Upper lobe of left lung (tissue), 4 donors: Measurements from ENCODE around the gene HERC2.

Experiments
- EP300 ChIP-seq, 4 donors: sonication (generic); formaldehyde crosslinking; IDR thresholded peaks; one replicate each; pipeline ENCODE4 v1.5.1; 2017; ENCODE audit warnings: antibody characterized with exemption in 4 of 4, control low read depth in 2 of 4
- POLR2A ChIP-seq, 4 donors: fragments of 450-650 bp; IDR thresholded peaks; one replicate each; pipeline ENCODE4 v1.5.1; 2016 to 2017; ENCODE audit warnings: antibody characterized with exemption in 4 of 4, mild to moderate bottlenecking in 2 of 4
- POLR2AphosphoS5 ChIP-seq, 2 donors: sonication (generic); formaldehyde crosslinking; IDR thresholded peaks; one replicate each; pipeline ENCODE4 v1.5.1; 2017; ENCODE audit warnings: antibody characterized with exemption in 2 of 2
- TF ChIP-seq, protein P1 (sequence below), 6 experiments: fragments of 450-650 bp in 4 of 6; fragments of 200-600 bp in 2 of 6; sonication (generic) in 2 of 6; IDR thresholded peaks; one replicate each; pipeline ENCODE4 v1.5.1; 2016 to 2019; ENCODE audit warnings: antibody characterized with exemption in 6 of 6

DNA sequence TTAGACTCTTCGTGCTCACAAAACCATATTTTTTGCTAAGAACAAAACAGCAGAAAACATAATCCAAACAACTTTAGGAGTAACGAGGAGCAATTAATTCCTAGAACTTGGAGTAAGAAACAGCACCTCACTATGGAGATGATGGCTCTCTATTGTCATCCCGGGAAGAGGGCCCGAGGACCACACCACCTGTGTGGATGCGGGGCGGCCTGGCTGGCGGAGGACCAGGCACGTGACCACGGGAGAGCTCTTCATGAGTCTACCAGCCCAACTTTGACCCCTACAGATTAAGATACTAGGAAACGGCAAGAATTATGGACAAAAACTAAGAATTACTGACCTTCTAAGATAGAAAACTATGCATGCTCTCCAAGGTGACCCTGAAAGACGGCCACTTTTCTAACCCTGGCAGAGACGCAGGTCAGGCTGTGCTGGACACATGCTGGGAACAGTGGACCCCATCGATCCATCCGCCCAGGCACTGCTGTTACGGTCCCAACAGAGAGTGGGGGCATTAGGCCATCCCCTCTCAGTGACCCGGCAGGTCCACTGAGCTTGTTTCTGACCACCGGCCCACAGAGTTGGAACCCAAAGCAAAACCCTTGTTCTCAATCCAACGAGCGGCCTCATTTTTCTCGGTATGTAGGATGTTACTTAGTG lies 209.7 kb downstream of the HERC2 start:
- TF ChIP-seq POLR2AphosphoS5 (IDR thresholded peaks at IDR 0.05) (no peak), POLR2A (IDR thresholded peaks at IDR 0.05) (no peak), EP300 (IDR thresholded peaks at IDR 0.05) (no peak)
- TF ChIP-seq, protein P1, sequence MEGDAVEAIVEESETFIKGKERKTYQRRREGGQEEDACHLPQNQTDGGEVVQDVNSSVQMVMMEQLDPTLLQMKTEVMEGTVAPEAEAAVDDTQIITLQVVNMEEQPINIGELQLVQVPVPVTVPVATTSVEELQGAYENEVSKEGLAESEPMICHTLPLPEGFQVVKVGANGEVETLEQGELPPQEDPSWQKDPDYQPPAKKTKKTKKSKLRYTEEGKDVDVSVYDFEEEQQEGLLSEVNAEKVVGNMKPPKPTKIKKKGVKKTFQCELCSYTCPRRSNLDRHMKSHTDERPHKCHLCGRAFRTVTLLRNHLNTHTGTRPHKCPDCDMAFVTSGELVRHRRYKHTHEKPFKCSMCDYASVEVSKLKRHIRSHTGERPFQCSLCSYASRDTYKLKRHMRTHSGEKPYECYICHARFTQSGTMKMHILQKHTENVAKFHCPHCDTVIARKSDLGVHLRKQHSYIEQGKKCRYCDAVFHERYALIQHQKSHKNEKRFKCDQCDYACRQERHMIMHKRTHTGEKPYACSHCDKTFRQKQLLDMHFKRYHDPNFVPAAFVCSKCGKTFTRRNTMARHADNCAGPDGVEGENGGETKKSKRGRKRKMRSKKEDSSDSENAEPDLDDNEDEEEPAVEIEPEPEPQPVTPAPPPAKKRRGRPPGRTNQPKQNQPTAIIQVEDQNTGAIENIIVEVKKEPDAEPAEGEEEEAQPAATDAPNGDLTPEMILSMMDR (IDR thresholded peaks at IDR 0.05) = no peak
